GM12878 (cell line): ENCODE results near the gene SEC16B. TPM values are rescaled to one million over a fixed set of nuclear protein-coding genes. Genes with fewer than 3 reads are reported as not detected.

Experiments used
- ATAC-seq: fragments of 200-7000 bp; cut with Tn5 transposase; 3 replicates; pipeline ENCODE4 v1.9.1; 2020; ENCODE audit warnings: mild to moderate bottlenecking, moderate library complexity
- BruUV-seq: library from RNA; stranded (reverse); fragments of 400-500 nt; replicated peaks from 2 replicates; lab custom pipeline; 2021; lab: Mats Ljungman, UMichigan
- CTCF ChIA-PET: fragments of 300-600 bp; sonication (Branson Sonifier 250); formaldehyde crosslinking; extraction: SDS; loops from one replicate; lab custom pipeline; 2021; ENCODE audit warnings: inconsistent platforms; lab: Yijun Ruan, JAX
- POLR2A ChIA-PET: fragments of 350-600 bp; formaldehyde crosslinking; extraction: SDS; loops from one replicate; lab custom pipeline; 2021; ENCODE audit warnings: inconsistent platforms; lab: Charles Lee
- RAD21 ChIA-PET: fragments of 300-600 bp; sonication (Branson Sonifier 250); formaldehyde crosslinking; loops from one replicate; lab custom pipeline; 2023; ENCODE audit warnings: antibody characterized with exemption; ENCODE audit not compliant: unreplicated experiment; lab: Charles Lee
- SMC1A ChIA-PET: fragments of 300-600 bp; sonication (Branson Sonifier 250); formaldehyde crosslinking; loops from one replicate; lab custom pipeline; 2023; ENCODE audit not compliant: unreplicated experiment, uncharacterized antibody; lab: Charles Lee
- DNase-seq: peaks from one replicate; pipeline ENCODE4 v3.0.0-alpha.2; 2011; ENCODE audit warnings: low read depth, low spot score
- FAIRE-seq: peaks from 3 replicates; lab custom pipeline; 2011; peaks lifted over from hg19 to GRCh38; lab: Jason Lieb, UNC
- H2AFZ ChIP-seq: 2 replicates; pipeline ENCODE4 v1.6.0; 2011; ENCODE audit warnings: low read depth, low read length, control low read depth; ENCODE audit not compliant: control insufficient read depth
- H3K27ac ChIP-seq: 2 replicates; pipeline ENCODE4 v1.5.1; 2011; ENCODE audit warnings: control low read depth; ENCODE audit not compliant: control insufficient read depth, insufficient read depth
- H3K27me3 ChIP-seq, 2 experiments: replicated peaks in 1 of 2; 2 replicates each; pipeline versions ENCODE4 v1.6.0 to v1.6.1; 2011; ENCODE audit warnings: low read length in 1 of 2; ENCODE audit not compliant: control insufficient read depth in 2 of 2, insufficient read depth in 2 of 2
- H3K36me3 ChIP-seq, 2 experiments: 2 replicates each; pipeline ENCODE4 v1.5.1; 2011; ENCODE audit warnings: low read length in 1 of 2; ENCODE audit not compliant: control insufficient read depth in 2 of 2, insufficient read depth in 2 of 2
- H3K4me1 ChIP-seq: 2 replicates; pipeline ENCODE4 v1.6.1; 2011; ENCODE audit warnings: mild to moderate bottlenecking, low read length, moderate library complexity, mixed read lengths; ENCODE audit not compliant: control insufficient read depth, insufficient read depth
- H3K4me2 ChIP-seq: 2 replicates; pipeline ENCODE4 v1.6.0; 2011; ENCODE audit warnings: control low read depth; ENCODE audit not compliant: control insufficient read depth, insufficient read depth
- H3K4me3 ChIP-seq: fragments of 200-600 bp; sonication (generic); 2 replicates; pipeline ENCODE4 v1.5.1; 2016
- H3K79me2 ChIP-seq: 2 replicates; pipeline ENCODE4 v1.6.0; 2011; ENCODE audit warnings: low read length; ENCODE audit not compliant: control insufficient read depth, insufficient read depth
- H3K9ac ChIP-seq: 2 replicates; pipeline ENCODE4 v1.8.0; 2011; ENCODE audit warnings: low read length, control low read depth, mixed read lengths; ENCODE audit not compliant: control insufficient read depth, insufficient read depth
- H3K9me3 ChIP-seq: replicated peaks from 3 replicates; pipeline ENCODE4 v1.5.1; 2011; ENCODE audit warnings: mild to moderate bottlenecking, low read length; ENCODE audit not compliant: control insufficient read depth, insufficient read depth
- H4K20me1 ChIP-seq: 2 replicates; pipeline ENCODE4 v1.6.0; 2011; ENCODE audit not compliant: control insufficient read depth, insufficient read depth
- TBL1XR1 ChIP-seq: IDR thresholded peaks from 2 replicates; pipeline ENCODE4 v1.6.1; 2012; ENCODE audit warnings: low read depth, low read length, improper control_type of control experiment
- WGBS: methylation state at CpG from one replicate; pipeline ENCODE4 v1.1.6; 2016; ENCODE audit warnings: low lambda C conversion rate; ENCODE audit not compliant: insufficient replicate concordance, insufficient coverage; ENCODE audit errors: missing lambda C conversion rate; 5-methylcytosine and 5-hydroxymethylcytosine counted together
- in situ Hi-C: fragments of 300-500 bp; cut with MboI; formaldehyde crosslinking; loops from 9 replicates; pipeline ENCODE4 v1.14.3; 2018; ENCODE audit warnings: mixed read lengths
- intact Hi-C: fragments of 100-400 bp; cut with micrococcal nuclease; formaldehyde crosslinking; loops from one replicate; pipeline ENCODE4 v1.14.2; 2022; ENCODE audit not compliant: unreplicated experiment
- polyA plus RNA-seq, 11 experiments: library from polyadenylated mRNA; depleted of rRNA in 4 of 11; unstranded in 6 of 11; stranded (reverse) in 5 of 11; fragments of >200 nt; fragmentation: Nextera tagmentation in 4 of 11; fragmentation: Illumina TruSeq in 1 of 11; extraction: Ambion mirVana in 4 of 11; extraction: Trizol in 1 of 11; gene quantifications; 1 replicate in 1 of 11; 2 replicates in 10 of 11; pipeline versions ENCODE4 v1.2.1 to v1.2.3, GENCODE V29; 2011 to 2016; ENCODE audit warnings: inconsistent platforms in 2 of 11, missing spikeins in 2 of 11, low read depth in 1 of 11
- total RNA-seq, 4 experiments: library from RNA; depleted of rRNA in 3 of 4; stranded (reverse); fragments of >200 nt in 3 of 4; fragmentation: Illumina TruSeq in 1 of 4; extraction: Trizol in 1 of 4; gene quantifications; 2 replicates each; pipeline versions ENCODE4 v1.2.1 to v1.2.3, GENCODE V29; 2013 to 2021
- TF ChIP-seq, protein P1 (sequence below): fragments of 450-650 bp; IDR thresholded peaks from 2 replicates; pipeline ENCODE4 v1.6.1; 2016; ENCODE audit warnings: mild to moderate bottlenecking, moderate library complexity, borderline replicate concordance

Gene SEC16B
- total and polyA plus RNA-seq, 10 of the 15 experiments (the other 5 are each of a cell fraction or from before 2014, with no cell fraction given): 0.10 to 0.94 (median 0.17) TPM; not detected in 2

GRCh38 chr1:177940682-177941081 is 29.2 kb downstream of the SEC16B start (continued):
- TF ChIP-seq, protein P1, sequence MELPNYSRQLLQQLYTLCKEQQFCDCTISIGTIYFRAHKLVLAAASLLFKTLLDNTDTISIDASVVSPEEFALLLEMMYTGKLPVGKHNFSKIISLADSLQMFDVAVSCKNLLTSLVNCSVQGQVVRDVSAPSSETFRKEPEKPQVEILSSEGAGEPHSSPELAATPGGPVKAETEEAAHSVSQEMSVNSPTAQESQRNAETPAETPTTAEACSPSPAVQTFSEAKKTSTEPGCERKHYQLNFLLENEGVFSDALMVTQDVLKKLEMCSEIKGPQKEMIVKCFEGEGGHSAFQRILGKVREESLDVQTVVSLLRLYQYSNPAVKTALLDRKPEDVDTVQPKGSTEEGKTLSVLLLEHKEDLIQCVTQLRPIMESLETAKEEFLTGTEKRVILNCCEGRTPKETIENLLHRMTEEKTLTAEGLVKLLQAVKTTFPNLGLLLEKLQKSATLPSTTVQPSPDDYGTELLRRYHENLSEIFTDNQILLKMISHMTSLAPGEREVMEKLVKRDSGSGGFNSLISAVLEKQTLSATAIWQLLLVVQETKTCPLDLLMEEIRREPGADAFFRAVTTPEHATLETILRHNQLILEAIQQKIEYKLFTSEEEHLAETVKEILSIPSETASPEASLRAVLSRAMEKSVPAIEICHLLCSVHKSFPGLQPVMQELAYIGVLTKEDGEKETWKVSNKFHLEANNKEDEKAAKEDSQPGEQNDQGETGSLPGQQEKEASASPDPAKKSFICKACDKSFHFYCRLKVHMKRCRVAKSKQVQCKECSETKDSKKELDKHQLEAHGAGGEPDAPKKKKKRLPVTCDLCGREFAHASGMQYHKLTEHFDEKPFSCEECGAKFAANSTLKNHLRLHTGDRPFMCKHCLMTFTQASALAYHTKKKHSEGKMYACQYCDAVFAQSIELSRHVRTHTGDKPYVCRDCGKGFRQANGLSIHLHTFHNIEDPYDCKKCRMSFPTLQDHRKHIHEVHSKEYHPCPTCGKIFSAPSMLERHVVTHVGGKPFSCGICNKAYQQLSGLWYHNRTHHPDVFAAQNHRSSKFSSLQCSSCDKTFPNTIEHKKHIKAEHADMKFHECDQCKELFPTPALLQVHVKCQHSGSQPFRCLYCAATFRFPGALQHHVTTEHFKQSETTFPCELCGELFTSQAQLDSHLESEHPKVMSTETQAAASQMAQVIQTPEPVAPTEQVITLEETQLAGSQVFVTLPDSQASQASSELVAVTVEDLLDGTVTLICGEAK: no peak

GRCh38 chr1:177937931-177938330 is 31.9 kb downstream of the SEC16B start:
- H3K79me2 ChIP-seq: no peaks in the 10 kb centered on the region
- POLR2A ChIA-PET: no interaction called here
- FAIRE-seq (no peak), ATAC-seq (no peak), DNase-seq (no peak)
- H2AFZ ChIP-seq: no peak overlapping the region
- no peaks in the 10 kb centered on the region for H3K9me3 ChIP-seq
- CTCF ChIA-PET: no interaction called here
- intact Hi-C loops: no loop called here
- H3K27ac ChIP-seq: no peak overlapping the region
- SMC1A ChIA-PET: interaction anchor here (1.2 kb wide), 1 partner anchor 25 kb away, joined by 3 read pairs; no protein-coding TSS in a partner anchor
- no peak overlapping the region for H3K4me2 ChIP-seq
- no peak overlapping the region for H3K9ac ChIP-seq
- no peaks in the 10 kb centered on the region; the same call in 1 of the 2 replicates for H4K20me1 ChIP-seq
- H3K36me3 ChIP-seq: no peaks in the 10 kb centered on the region
- H3K4me1 ChIP-seq: no peaks in the 10 kb centered on the region
- peaks cover 0 to 6% of the 10 kb centered on the region in 2 experiments for H3K27me3 ChIP-seq
- in situ Hi-C loops: no loop called here
- BruUV-seq: no TSS peak
- RAD21 ChIA-PET: no interaction called here
- no peak for TF ChIP-seq TBL1XR1
- 46% methylated on average over 6 of the region's 6 CpGs for WGBS
- no peak overlapping the region for H3K4me3 ChIP-seq
